ENCODE measurements around the gene GRIN1.

GRIN1 gene

DNA sequence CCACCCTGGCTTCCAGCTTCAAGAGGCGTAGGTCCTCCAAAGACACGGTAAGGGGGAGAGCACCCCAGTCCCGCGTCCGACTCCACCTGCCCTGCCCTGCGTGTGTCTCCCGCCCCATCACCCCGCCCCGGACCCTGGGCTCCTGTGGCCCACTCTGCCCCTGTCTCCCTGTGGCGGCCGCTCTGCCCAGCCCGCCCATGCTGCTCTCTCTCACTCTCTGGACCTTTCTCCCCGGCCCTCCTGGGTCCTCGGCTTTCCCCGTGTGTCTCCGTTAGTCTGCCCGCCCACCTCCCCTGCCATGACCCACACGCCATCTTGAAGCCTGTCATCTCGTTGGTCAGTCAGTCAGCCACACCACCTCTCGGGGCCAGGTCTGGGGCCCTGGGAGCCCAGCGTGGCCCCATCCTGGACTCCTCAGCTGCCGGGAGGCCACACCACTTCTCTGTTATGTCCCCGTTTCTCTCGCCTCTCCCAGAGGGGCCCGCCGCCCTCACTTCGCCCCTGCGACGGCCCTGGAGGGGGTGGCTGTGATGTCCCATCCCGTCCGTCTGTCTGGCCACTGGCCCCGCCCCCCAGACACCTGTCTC is 26.4 kb downstream of the GRIN1 start:
- DNase-seq (ENCODE audit: low spot score), result no peak

DNA sequence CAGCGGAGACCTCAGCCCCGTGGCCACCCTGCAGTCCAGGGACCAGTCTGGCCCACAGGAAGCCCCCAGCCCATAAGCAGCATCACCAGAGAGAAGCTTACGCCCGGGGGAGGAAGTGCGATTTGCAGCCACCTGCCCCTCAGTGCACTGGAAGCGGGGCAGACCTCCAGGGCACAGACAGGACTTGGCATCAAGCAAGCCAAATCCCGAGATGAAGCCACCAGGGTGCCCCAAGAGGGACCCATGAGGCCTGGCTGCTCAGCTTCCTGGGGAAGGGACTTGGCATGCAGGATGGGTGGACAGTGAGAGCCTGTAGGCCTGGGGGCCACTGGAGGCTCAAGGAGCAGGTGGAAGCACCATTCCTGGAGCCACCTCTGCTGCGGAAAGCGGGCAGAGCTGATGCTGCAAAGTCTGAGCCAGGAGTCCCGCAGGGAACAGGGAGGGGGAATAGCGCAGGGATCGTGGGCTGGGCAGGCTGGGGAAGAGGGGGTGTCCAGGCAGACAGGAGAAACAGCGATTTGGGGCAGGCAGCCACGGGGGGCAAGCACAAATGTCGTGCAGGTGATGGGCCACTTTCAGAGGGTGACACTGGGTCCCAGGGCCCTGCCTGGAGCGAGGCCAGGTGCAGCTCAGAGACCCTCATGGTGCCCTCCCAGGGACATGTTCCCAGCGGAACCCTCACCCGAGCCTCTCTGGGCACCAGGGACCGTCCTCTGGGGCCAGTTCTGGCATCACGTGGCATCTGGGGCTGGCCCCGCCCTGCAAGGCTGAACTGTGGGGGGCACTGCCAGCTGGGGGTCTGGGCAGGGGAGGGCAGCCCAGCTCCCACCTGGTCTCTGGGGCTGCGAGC is 27.7 kb downstream of the GRIN1 start:
- DNase-seq (ENCODE audit: low spot score), result no peak

DNA sequence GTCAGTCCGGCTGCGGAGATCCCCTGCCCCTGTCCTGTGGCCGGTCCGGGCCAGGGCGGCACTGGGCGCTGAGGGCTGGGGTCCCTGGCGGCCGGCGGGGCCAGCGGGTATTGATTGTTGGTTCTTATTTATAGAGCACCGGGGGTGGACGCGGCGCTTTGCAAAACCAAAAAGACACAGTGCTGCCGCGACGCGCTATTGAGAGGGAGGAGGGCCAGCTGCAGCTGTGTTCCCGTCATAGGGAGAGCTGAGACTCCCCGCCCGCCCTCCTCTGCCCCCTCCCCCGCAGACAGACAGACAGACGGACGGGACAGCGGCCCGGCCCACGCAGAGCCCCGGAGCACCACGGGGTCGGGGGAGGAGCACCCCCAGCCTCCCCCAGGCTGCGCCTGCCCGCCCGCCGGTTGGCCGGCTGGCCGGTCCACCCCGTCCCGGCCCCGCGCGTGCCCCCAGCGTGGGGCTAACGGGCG is 28.4 kb downstream of the GRIN1 start:
- no peak for DNase-seq (ENCODE audit: low spot score)

DNA sequence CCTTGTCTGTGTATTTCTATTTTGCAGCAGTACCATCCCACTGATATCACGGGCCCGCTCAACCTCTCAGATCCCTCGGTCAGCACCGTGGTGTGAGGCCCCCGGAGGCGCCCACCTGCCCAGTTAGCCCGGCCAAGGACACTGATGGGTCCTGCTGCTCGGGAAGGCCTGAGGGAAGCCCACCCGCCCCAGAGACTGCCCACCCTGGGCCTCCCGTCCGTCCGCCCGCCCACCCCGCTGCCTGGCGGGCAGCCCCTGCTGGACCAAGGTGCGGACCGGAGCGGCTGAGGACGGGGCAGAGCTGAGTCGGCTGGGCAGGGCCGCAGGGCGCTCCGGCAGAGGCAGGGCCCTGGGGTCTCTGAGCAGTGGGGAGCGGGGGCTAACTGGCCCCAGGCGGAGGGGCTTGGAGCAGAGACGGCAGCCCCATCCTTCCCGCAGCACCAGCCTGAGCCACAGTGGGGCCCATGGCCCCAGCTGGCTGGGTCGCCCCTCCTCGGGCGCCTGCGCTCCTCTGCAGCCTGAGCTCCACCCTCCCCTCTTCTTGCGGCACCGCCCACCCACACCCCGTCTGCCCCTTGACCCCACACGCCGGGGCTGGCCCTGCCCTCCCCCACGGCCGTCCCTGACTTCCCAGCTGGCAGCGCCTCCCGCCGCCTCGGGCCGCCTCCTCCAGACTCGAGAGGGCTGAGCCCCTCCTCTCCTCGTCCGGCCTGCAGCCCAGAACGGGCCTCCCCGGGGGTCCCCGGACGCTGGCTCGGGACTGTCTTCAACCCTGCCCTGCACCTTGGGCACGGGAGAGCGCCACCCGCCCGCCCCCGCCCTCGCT is 29.0 kb downstream of the GRIN1 start:
- DNase-seq (ENCODE audit: low spot score), result peak; percentile 71

DNA sequence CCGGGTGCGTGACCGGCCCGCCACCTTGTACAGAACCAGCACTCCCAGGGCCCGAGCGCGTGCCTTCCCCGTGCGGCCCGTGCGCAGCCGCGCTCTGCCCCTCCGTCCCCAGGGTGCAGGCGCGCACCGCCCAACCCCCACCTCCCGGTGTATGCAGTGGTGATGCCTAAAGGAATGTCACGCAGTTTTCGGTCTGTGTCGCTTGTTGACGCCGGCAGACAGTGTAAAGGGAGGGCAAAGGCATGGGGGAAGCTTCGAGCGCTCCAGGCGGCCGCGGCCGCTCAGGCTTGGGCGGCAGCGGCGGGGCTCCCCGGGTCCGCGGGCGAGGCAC is 29.6 kb downstream of the GRIN1 start:
- peak; percentile 68 for DNase-seq (ENCODE audit: low spot score)

DNA sequence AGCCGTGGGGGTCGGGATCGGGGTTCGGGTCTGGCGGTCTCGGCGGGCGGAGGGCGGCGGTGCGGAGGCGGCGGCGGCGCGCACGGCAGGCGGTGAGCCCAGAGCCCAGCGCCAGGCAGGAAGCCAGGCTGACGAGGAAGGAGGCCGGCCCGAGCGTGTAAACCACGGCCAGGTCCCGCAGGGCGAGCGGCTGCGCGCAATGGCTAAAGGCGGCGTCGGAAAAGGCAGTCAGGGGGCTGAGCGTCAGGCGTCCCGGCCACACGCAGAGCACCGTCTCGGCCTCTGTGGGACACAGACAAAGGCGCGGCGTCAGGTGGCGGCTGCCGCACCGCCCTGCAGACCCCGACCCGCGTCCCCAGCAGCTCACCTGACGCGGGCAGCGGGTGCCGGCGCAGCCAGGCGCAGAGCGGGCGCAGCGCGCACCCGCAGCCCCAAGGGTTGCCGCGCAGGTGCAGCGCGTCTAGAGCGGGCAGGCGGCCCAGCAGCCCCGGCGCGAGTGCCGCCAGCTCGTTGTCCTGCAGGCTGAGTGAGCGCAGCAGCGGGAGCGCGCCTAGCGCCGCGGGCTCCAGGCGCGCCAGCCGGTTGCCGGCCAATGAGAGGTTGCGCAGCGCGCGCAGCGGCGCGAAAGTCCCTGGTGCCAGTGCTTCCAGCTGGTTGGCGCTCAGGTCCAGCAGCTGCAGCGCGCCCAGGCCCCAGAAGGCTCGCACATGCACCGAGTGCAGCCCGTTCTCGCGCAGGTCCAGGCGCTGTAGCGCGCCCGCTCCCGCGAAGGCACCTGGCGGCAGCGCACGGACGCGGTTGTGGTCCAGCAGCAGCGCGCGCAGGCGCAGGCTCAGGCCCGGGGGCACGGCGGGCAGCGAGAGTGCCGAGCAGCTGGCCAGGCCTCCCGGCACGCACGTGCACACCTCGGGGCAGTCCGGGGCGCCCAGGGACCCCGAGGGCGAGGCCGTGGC is 30.2 kb downstream of the GRIN1 start:
- peak; percentile 91 for DNase-seq (ENCODE audit: low spot score)

DNA sequence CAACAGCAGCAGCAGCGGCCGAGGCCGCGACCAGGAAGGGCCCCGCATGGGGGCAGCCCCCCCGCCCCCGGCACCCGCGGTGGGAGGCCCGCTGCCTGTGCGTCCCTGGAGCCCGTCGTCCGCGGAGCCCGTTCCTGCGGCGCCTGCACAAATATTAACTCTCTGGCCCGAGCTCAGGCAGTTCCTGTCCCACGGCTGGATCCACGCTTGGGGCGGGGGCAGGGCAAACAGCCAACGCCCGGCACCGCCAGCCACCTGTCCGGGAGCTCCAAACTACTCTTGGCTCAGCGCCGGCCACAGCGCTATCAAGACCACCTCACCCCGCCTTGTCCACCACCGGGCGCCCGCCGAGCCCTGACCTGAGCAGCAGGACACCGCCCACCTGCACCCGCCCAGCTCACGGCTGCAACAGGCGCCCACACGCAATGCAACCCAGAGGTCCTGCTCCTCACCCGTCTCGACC is 31.0 kb downstream of the GRIN1 start, which contains the start of gene LRRC26:
LRRC26 (minus strand) TSS at position 156 of the 463 bp plus-strand sequence; CDS start at position 48, 108 bp downstream.
- no peak for DNase-seq (ENCODE audit: low spot score)

DNA sequence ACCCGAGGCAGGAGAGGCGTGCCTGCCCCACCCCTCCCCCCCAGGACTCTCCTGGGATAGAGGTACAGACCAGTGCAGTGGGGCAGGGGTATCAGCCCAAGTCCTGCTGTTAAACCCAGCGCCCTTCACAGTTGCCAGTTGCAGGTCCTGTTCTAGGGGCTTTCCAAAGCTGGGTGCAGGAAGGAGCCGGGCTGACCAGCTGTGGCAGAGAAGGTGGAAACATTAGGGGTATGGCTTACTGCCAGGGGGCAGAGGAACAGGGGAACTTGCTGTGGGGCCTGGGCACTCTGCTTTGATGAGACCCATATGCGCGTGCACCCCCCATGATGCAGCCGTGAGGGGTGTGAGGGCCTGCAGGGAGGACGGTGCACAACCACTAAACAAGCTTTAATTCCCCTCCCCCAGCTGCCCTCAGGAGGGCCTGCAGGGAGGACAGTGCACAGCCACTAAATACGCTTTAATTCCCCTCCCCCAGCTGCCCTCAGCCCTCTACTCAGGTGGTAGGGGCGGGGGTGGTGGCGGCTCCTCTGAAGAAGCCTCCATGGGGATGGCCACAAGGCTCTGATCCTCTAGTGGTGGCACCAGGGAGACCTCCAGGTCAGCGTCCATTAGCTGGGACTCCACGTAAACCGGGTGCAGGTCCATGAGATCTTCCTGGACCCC is 31.7 kb downstream of the GRIN1 start:
- DNase-seq (ENCODE audit: low spot score), result no peak

DNA sequence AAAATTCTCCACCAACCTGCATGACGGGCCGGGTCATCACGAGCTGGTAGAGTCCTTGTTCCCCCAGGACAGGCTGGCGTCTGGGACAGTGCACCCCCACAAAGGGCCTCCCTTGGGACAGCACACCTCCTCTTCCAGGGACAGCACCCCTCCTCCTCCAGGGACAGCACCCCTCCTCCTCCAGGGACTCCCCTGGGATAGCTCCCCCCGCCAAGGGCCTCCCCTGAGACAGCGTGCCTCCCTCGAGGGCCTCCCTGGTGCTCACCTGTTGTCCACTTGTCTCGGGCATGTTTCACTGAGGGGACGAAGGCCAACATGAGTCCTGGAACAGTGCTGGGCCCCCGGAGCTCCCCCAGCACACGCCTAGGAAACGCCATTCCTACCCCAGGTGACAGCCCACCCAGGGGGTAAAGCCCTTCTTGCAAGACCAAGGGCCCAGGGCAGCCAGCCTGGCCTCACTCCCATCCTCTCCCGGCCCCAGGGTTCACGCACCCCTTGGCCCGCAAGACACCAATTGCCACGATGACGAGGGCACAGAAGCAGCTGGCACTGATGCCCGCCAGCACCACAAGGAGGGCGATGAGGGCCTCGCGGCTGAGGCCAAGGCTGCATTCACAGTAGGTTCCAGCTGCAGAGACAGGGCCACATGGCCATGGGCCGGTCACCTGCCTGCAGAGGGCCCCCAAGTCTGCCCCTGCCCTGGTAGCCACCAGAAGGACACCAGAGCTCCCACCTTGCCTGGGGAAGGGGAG is 32.4 kb downstream of the GRIN1 start:
- no peak for DNase-seq (ENCODE audit: low spot score)

DNA sequence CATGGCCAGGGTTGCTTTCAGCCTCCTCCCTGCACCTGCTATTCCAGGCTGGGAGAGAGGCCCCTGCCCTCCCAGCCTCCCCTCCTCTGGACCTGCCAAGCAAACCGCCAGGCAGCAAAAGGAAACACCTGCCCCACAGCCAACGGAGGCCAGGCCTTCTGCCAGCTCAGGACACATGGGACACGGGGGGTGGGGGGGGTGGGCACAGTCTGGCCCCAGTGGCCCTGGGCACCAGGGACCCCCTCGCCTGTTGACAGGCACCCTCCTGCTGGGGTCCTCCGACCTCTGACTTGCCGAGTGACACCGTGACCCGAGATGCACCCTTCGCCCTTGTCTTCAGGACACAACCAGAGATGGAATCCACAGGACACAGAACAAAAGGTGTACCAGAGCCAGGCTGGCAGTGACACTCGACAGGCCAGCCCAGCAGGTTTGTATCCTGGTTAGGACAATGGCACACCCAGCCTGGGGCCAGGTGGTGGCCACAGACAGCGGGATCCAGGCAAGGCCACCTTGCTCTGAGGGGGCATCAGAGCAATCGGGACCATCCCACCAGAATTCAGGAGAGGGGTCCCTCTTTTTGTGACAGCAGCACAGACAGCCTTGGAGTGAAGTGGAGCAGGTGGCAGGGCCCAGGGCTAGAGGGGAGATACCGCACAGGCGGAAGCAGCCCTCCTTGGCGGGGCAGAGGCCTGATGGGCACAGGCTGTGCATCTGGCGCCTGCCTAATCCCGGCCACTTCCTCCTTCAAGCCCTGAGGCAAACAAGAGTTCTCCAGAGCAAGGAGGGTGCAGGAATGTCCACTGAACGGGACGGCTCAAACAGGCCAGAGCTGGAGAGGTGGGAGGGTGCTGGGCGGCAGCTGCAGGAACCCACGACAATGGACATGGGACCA is 34.2 kb downstream of the GRIN1 start:
- DNase-seq (ENCODE audit: low spot score), result peak; percentile 48

DNA sequence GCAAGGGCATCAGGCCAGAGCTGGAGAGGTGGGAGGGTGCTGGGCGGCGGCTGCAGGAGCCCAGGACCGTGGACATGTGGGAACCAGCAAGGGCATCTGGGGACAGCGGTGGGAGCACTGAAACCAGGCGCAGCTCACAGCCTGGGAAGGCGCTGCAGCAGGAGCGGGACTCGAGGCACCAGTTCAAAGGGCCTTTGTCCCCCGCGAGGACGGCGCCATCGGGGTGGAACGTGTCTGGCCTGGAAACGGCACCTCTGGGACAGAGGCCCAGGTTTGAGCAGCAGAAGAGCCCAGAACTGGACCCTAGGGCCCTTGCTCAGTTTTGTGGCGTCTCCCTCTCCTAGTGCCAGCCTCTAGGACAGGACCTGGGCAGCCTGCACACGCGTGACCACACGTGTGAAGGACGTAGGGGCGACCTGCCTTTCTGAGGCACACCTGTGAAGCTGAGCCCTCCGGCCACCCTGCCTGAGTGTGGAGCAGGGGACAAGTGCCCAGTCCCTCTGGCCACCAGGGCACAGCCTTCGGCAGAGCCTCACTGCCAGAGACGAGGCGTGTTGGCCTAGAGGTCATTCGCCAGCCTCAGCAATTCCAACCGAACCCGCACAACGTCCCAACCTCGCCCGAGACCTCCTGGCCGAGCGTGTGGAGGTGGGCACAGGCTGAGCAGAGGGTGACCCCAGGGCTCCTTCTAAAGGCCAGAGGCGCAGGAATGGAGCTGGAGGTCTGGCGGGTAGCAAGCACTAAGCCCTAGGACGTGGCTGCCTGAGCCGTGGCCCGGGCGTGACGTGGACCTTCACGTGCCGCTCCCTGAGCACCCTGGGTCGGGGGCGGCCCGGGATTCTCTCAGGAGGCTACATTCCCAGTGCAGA is 35.1 kb downstream of the GRIN1 start:
- DNase-seq (ENCODE audit: low spot score), result no peak

DNA sequence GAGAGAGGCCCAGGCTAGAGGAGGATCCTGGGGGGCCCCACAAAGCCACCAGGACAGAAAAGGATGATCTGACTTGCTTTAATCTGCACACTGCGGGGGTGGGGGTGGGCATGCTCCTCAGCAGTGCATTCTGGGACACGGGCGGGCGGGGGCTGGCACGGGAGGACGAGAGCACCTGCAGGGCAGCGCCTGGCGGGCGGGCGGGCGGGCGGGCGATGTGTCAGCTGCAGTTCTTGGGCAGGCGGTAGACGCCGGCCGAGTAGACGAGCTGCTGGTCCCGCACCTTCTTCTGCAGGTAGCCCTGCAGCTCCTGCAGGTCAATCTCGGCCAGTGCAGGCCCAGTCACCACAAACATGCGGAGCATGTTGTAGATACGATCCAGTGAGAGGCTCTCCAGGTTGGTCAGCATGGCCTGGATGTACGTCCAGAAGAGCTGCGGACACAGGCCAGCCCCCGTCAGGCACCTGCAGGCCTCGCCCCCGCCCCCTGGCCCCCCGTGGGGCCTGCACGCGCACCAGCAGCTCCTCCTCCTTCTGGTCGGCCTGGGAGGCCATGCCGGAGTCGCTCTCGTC is 35.9 kb downstream of the GRIN1 start:
- DNase-seq (ENCODE audit: low spot score), result no peak

DNA sequence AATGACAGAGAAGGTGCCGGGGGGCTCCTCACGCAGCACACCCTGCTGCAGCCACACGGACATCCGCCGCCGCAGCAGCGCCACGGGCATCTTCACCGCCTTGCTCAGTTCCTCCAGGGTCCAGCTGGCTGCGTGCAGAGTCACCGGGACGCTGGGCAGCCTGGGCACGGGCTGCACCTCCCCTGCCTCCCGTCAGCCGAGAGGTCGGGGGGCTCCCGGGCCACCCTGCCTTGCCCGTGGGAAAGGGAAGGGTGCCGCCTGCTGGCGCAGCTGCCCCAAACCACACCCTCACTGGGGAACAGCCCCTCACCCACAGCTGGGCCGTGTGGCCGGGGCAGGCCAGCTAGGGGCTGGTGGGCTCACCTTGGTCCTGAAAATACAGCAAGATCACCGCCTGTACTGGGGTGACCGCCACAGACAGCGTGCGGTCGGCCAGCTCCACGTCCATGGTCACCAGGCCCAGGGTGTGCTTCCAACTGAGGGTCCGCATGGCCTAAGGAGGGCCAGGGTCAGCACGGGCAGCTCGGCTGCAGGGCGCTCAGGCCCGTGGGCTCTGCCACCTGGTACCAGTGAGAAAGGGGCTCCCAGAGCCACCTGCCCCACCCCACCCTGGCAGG is 36.5 kb downstream of the GRIN1 start:
- peak; percentile 76 for DNase-seq (ENCODE audit: low spot score)

DNA sequence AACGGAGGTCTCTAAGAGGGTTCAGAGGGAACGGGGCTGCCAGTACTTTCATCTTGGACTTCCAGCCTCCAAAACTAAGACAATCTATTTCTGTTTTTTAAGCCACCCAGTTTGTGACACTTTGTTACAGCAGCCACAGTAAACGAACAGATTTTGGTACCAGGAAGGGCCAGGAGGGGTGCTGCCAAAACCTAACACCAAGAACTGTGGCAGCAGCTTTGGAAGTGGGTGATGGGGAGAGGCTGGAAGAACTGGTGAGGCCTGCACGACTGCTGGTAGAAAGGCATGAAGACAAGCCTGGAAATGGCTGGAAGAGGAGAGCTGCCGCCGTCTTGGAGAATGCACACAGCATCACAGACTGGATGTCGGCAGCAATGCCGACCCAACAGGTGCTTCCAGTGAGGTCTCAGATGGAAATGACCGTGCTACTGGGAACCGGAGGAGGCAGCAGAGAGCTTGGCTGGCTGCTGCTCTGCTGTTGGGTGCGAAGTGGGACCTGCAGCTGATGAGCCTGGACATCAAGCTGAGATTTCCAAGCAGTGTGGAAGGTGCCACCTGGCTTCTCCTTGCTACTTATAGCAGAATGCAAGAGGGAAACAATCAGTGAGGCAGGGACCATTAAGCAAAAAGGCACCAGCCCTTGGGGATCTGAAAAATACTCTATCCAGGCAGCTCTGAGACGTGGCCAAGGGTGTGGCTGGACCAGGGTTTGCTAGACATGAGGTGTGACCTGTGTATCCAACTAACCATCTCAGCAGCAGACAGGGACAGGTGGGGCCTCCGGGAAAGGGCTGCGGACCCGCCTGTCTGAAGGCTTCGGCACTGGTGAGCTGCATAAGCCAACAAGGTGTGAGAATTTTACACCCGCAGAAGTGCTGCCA is 37.6 kb downstream of the GRIN1 start:
- DNase-seq (ENCODE audit: low spot score), result peak; percentile 82

DNA sequence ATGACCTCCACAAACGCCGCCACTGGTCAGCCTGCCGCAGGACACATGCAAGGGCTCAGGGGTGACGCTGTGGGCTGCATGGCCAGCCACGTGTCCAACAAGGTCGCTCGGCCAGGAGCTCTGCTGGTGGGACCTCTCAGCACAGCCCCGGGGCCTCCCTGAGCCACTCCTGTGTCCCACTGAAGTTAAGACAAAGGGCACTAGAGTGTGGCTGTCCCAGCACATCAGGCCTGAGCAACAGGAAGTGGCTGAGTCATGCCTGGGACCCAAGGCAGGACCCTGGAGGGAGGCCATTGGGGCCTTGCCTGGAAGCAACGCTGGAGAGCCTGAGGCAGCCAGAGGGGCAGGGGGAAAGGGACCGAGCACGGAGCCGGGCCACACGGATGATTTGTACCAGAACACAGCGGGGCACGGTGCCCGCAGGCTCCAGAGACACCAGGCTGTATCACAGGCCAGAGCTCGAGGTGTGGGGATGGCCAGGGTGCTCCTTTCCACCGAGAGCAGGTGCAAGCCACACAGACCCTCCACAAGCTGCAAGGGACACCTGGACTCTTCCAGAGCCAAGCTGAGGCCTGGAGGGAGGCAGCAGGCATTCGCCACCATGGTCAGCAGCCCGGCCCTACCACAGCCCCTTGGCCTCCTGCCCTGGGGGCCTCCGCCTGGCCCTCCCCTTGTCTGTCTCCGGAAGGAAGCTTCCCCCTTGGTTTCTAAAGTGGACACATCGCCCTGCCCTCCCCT is 39.4 kb downstream of the GRIN1 start:
- no peak for DNase-seq (ENCODE audit: low spot score)
